Anterior cingulate cortex (tissue), 58 donors: ENCODE data around the gene OLFML2A.
"Not testable (repeated sequence)": the region's sequence is repeated elsewhere in the genome, so short reads cannot be mapped to it uniquely, and the experiment has no call there.

Source experiments
- DNase-seq, 58 donors: peaks; one replicate each; lab custom pipeline; 2025; lab: John Stamatoyannopoulos, UW

The OLFML2A gene

GRCh38 chr9:124846467-124846866, 69.5 kb downstream of the OLFML2A start:
- not testable (repeated sequence) for DNase-seq

GRCh38 chr9:124846969-124847368, 70.0 kb downstream of the OLFML2A start:
- no peak for DNase-seq

- no peak for DNase-seq
These were observed 72.9 kb downstream of the OLFML2A start for GRCh38 chr9:124849801-124850200.

- no peak for DNase-seq
These were observed 75.3 kb downstream of the OLFML2A start for GRCh38 chr9:124852121-124852828.

- DNase-seq = peak in 50 of 58 donors; percentile 12 to 80 (median 54)
These were observed 76.0 kb downstream of the OLFML2A start, which contains the start of gene WDR38 for GRCh38 chr9:124852829-124853531. WDR38 (plus strand) TSS chr9:124853460; CDS start chr9:124853532, 72 bp downstream.

GRCh38 chr9:124853605-124854143, 76.7 kb downstream of the OLFML2A start:
- no peak for DNase-seq

- DNase-seq = no peak
These were observed 77.2 kb downstream of the OLFML2A start for GRCh38 chr9:124854161-124854560.

- DNase-seq = no peak
These were observed 77.9 kb downstream of the OLFML2A start for GRCh38 chr9:124854822-124855221.

GRCh38 chr9:124855566-124855943, 78.6 kb downstream of the OLFML2A start:
- DNase-seq = no peak

GRCh38 chr9:124855944-124856765, 79.2 kb downstream of the OLFML2A start:
- DNase-seq = peak in 2 of 58 donors; percentile 27 to 28

- DNase-seq = no peak
These were observed 80.7 kb downstream of the OLFML2A start for GRCh38 chr9:124857533-124858162.

GRCh38 chr9:124858330-124859046, 81.6 kb downstream of the OLFML2A start:
- DNase-seq = no peak

- no peak for DNase-seq
These were observed 83.1 kb downstream of the OLFML2A start for GRCh38 chr9:124859803-124860581.

GRCh38 chr9:124860582-124861341, 83.8 kb downstream of the OLFML2A start:
- no peak for DNase-seq

- peak; percentile 49 to 97 (median 92) for DNase-seq
These were observed 84.7 kb downstream of the OLFML2A start, which contains the start of the genes ARPC5L and RPL35 for GRCh38 chr9:124861342-124862229. ARPC5L (plus strand) TSS chr9:124862130; CDS start chr9:124869291, 7,161 bp downstream. RPL35 (minus strand) TSS chr9:124861957; CDS start chr9:124861912, 45 bp downstream.

GRCh38 chr9:124863371-124863871, 86.5 kb downstream of the OLFML2A start:
- no peak for DNase-seq
